ENCODE data around the gene MCEE.

Gene MCEE

DNA sequence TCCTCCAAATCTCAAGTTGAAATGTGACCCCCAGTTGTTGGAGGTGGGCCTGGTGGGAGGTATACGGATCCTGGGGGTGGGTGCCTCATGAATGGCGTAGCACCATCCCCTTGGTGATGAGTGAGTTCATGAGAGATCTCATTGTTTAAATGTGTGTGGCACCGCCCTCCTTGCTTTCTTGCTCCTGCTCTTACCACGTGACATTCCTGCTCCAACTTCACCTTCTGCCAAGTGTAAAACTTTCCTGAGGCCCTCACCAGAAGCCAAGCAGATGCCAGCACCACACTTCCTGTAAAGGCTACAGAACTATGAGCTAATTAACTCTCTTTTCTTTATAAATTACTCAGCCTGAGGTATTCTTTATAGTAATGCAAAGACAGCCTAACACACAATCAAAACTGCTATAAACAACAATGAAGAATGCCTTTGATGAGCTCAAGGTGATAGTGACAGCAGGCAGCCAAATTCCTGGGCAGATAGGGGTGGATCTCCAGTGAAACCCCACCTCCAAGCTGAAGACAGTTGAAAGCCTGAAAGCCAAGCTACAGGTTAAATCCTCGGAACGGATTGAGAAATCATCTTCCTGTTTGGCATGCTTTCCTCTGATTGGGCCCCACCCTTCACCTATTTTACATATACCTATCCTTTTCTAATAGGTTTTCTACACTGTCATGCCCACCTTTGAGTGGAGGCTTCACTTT, 26.9 kb downstream of the MCEE start:
- TF ChIP-seq, protein P1, sequence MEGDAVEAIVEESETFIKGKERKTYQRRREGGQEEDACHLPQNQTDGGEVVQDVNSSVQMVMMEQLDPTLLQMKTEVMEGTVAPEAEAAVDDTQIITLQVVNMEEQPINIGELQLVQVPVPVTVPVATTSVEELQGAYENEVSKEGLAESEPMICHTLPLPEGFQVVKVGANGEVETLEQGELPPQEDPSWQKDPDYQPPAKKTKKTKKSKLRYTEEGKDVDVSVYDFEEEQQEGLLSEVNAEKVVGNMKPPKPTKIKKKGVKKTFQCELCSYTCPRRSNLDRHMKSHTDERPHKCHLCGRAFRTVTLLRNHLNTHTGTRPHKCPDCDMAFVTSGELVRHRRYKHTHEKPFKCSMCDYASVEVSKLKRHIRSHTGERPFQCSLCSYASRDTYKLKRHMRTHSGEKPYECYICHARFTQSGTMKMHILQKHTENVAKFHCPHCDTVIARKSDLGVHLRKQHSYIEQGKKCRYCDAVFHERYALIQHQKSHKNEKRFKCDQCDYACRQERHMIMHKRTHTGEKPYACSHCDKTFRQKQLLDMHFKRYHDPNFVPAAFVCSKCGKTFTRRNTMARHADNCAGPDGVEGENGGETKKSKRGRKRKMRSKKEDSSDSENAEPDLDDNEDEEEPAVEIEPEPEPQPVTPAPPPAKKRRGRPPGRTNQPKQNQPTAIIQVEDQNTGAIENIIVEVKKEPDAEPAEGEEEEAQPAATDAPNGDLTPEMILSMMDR (IDR thresholded peaks at IDR 0.05): no peak

DNA sequence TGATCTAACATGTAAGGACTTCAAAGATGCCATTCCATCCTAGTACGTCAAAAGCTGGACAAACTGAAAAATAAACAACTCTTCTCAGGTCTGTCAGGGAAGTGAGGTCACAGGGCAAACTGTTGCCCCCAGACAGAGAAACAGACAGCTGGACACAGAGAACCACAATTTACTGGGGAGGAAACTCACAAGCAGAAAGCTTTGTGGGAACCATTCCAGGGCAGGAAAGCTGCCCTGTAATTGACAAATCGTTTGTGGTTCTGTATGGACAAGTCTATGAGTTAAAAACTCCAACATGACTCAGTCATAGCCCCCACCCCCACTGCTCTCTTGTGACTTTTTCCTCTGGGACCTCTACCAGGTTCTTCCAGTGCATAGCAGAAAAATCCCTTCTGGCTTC, 28.4 kb downstream of the MCEE start:
- TF ChIP-seq, protein P1 (IDR thresholded peaks at IDR 0.05): no peak

DNA sequence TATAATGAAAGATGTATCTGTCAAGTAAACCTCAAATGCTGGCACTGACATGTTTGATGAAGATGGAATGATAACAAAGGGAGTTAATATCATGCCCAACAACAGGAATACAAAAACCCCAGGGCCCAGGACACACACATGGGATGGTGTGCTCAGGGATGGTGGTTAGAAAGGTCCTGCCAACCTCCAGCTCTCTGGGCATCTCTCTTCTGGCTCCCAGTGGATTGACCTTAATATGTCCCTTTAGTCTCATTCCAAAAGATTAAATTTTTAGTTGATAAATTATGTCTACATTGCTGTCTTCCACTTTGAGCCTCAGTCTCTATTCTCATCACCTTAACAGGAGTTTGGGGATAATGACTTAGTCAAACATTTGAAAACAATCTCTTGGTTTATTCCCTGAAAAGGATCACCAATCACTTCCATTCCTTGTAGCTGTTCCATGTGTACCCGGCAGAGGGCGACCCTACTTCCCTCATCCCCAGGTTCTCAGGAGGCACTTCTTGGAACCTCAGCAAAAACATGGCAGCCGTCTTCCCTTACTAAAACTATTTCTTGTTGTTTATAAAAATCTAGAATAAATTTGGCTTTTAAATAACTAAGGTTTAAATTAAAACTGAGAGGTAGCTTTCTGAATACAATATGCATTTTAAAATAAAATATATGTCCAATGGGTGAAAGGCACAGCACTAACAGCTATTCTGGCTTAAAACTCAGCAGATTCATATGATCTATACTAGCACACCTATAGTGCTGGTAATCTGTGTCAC, 29.6 kb downstream of the MCEE start:
- TF ChIP-seq, protein P1 (IDR thresholded peaks at IDR 0.05): peak; percentile 65

DNA sequence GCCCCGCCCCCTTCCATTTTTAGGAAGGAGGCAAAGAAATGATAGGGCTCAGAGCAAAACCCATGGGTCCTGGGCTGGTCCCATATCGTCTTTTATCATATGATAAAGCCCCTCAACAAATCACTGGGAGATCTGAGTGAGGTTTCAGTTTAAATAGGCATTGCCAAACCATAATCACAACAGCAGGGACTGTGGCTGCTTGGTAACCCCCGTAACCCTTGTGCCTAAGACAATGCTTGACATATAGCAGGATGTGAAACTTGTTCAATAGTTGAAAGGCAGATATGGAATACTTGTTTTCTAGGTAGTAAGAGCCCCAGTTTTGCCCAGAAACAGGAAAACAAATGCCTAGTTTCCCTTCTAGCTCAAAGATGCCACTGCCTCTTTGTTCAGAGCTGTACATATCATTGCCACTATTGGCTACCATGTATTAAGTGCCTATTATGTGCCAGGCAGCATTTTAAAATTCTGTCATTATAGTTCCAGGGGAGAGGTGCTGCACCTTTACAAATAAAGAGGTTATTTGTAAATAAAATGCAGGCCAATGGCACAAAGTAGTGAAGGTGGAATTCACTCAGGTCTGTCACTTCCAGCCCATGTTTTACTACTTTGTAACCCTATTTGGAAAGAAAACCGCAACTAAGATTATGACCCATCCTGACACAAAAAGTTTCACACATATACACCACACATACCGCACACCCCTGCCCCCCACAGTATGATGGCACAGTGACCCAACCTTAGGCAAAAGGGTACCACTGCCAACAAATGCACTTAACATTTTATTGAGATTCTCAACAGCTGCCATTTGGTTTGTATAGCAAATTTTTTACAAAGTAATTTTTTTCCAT, 47.4 kb downstream of the MCEE start:
- TF ChIP-seq, protein P1 (IDR thresholded peaks at IDR 0.05): no peak

DNA sequence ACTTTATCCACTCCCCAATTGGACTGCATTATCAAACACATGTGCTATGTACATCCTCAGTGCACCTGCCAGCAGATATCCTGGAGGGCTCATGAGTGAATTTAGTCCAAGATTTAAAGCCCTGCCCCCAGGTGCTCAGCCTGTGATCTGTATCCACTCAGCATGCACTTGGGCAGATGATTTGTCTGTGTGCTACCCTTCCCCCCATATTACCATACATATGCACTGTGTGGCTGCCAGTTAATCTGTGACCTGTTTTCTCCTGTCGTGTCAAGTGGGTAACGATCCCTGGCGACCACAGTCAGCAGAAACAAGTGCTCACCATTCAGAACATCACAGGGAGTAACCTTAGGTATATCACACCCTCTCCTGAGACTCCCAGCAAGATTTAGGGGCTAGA, 51.4 kb downstream of the MCEE start:
- TF ChIP-seq, protein P1 (IDR thresholded peaks at IDR 0.05): no peak

DNA sequence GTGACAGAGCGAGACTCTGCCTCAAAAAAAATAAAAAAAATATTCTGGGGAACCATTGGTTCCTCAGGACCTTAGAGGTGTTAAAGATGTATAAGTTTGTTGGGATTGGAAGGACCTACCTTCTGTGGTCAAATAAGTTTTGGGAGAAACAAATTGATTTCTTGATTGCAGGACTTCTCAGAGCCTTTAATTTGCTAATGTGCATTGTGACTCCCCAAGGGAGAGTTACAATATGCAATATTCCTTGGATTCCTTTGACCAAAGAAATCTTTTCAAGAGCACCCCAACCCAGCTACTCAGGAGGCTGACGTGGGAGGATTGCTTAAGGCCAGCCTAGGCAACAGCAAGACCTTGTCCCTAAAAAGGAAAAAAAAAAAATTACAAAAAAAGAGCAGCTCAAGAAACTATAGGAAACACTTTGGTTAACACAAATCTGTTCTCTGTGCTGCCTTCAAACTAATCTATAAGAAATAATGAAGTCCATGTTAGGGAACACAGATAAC, 55.1 kb downstream of the MCEE start:
- TF ChIP-seq, protein P1 (IDR thresholded peaks at IDR 0.05): no peak

DNA sequence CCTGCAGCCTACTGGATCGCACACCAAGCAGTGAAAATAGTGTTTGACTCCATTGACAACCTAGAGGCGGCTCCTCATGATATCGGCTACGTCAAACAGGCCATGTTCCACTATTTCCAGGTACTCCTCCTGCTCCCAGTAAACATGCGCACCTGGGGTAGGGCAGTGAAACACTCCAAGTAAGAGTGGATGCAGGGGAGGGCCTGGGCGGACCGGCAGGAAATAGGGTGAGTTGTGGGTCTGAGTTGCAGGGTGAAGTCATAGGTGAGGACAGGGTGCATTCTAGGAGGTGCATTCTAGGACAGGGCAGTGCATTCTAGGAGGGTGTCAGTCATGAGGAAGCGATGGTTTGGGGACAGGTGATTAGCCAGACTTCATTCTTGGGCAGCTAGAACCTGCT, 56.6 kb downstream of the MCEE start:
- TF ChIP-seq, protein P1 (IDR thresholded peaks at IDR 0.05): no peak
